GM12892 (cell line): ENCODE measurements around the gene MRLN.

ENCODE experiments used
- DNase-seq: peaks from one replicate; pipeline ENCODE4 v3.0.0; 2011; ENCODE audit not compliant: insufficient read length
- FAIRE-seq: peaks from 2 replicates; lab custom pipeline; 2011; peaks lifted over from hg19 to GRCh38; lab: Jason Lieb, UNC
- POLR2A ChIP-seq: IDR thresholded peaks from 2 replicates; pipeline ENCODE4 v1.6.1; 2011; ENCODE audit warnings: low read depth, low read length, control low read depth
- POLR2AphosphoS5 ChIP-seq: IDR thresholded peaks from 2 replicates; pipeline ENCODE4 v1.6.1; 2011; ENCODE audit warnings: low read depth, low read length, control low read depth
- TAF1 ChIP-seq: IDR thresholded peaks from 2 replicates; pipeline ENCODE4 v1.6.1; 2011; ENCODE audit warnings: low read depth, mild to moderate bottlenecking, control low read depth, low read length, borderline replicate concordance

Gene MRLN

GRCh38 chr10:59713196-59713821, 39.9 kb downstream of the MRLN start:
- FAIRE-seq = no peak
- TF ChIP-seq TAF1 (no peak), POLR2AphosphoS5 (no peak), POLR2A (no peak)
- no peak for DNase-seq

GRCh38 chr10:59711871-59712494, 41.3 kb downstream of the MRLN start:
- no peak for TF ChIP-seq TAF1
- TF ChIP-seq POLR2AphosphoS5 = no peak
- no peak for TF ChIP-seq POLR2A
- FAIRE-seq (no peak), DNase-seq (no peak)

GRCh38 chr10:59709395-59710125, 43.7 kb downstream of the MRLN start, which contains the start of gene SLC16A9:
Gene SLC16A9, minus strand, starts transcription at chr10:59709850. Its CDS starts 25,559 bp downstream, at chr10:59684291.
- FAIRE-seq (peak; percentile 67), DNase-seq (peak; percentile 69)
- TF ChIP-seq POLR2AphosphoS5 (no peak), POLR2A (peak; percentile 17; the same call in 1 of the 2 replicates)

GRCh38 chr10:59708816-59709394, 44.4 kb downstream of the MRLN start:
- TF ChIP-seq POLR2AphosphoS5 = no peak
- TF ChIP-seq TAF1 = no peak
- TF ChIP-seq POLR2A = no peak
- FAIRE-seq = no peak
- DNase-seq = peak; percentile 34

- DNase-seq = no peak
- no peak for FAIRE-seq
- no peak for TF ChIP-seq POLR2AphosphoS5
- TF ChIP-seq POLR2A = no peak
- no peak for TF ChIP-seq TAF1
Observed at GRCh38 chr10:59706851-59707797, 46.1 kb downstream of the MRLN start.

GRCh38 chr10:59705931-59706330, 47.3 kb downstream of the MRLN start:
- FAIRE-seq (no peak), DNase-seq (no peak)

GRCh38 chr10:59704630-59705029, 48.6 kb downstream of the MRLN start:
- DNase-seq = no peak
- TF ChIP-seq TAF1 = no peak
- no peak for TF ChIP-seq POLR2AphosphoS5
- no peak for TF ChIP-seq POLR2A
- FAIRE-seq = no peak

More at GRCh38 chr10:59705931-59706330, 47.3 kb downstream of the MRLN start:
- TF ChIP-seq POLR2AphosphoS5 (no peak), POLR2A (no peak)

GRCh38 chr10:59702347-59702746, 50.9 kb downstream of the MRLN start:
- DNase-seq (no peak), FAIRE-seq (peak; percentile 33)
- TF ChIP-seq TAF1 = no peak
- no peak for TF ChIP-seq POLR2AphosphoS5
- no peak for TF ChIP-seq POLR2A

GRCh38 chr10:59700709-59701108, 52.5 kb downstream of the MRLN start:
- TF ChIP-seq POLR2AphosphoS5 (no peak), POLR2A (no peak), TAF1 (no peak)
- FAIRE-seq (no peak), DNase-seq (no peak)

- DNase-seq (no peak), FAIRE-seq (no peak)
- TF ChIP-seq TAF1 (no peak), POLR2AphosphoS5 (no peak), POLR2A (no peak)
Observed at GRCh38 chr10:59698326-59698725, 54.9 kb downstream of the MRLN start.
